ENCODE results near the gene TREML4. TPM values are rescaled to one million over a fixed set of nuclear protein-coding genes. Genes with fewer than 3 reads are reported as not detected.

TREML4 gene
- total and polyA plus RNA-seq, 9 of the 15 experiments (the other 6 are each of a cell fraction or from before 2014, with no cell fraction given) = not detected

DNA sequence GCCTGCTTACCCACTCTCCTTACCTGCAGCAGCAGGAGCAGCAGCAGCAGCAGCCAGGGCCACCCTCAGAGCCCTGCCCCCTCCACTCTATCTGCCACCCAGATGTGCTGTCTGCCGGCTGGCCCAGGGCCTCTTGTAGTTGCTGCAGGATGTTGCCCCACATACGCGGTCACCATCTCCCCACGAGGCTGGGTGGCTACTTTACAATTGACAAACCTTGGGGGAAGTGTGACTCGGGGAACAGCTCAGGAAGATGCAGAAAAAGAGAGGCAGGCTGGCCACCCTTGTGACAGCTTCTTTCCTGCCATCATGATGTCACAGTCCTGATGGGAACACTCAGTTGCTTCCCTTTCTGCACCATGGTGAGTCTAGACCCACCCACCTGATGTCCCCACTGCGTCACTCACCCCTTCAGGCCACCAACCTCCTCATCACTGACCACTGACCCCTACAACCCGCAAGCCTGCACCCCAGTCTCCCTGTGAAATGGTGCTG is 43.8 kb downstream of the TREML4 start:
- in situ Hi-C loops (cut with MboI) (no loop called here), intact Hi-C loops (cut with micrococcal nuclease) (no loop called here)
- BruUV-seq (replicated peaks) = no TSS peak
- Histone ChIP-seq H3K4me1 (replicated peaks in 1 of 2; ENCODE audit: control insufficient read depth in 2 of 2, insufficient read depth in 2 of 2, low read length in 2 of 2) (no peaks in the 10 kb centered on the region), H3K79me2 (ENCODE audit: control insufficient read depth, insufficient read depth, low read length) (no peaks in the 10 kb centered on the region), H3K4me3 (no peak overlapping the region), H3K27ac (ENCODE audit: extremely low read depth, low read depth, low read length) (no peak overlapping the region), H4K20me1 (replicated peaks; ENCODE audit: control insufficient read depth, insufficient read depth, low read length) (no peaks in the 10 kb centered on the region; the same call in 1 of the 2 replicates), H3K4me2 (ENCODE audit: insufficient read depth, low read length) (no peak overlapping the region), H2AFZ (ENCODE audit: low read depth, low read length) (no peak overlapping the region), H3K36me3 (ENCODE audit: control insufficient read depth, insufficient read depth, low read length) (no peaks in the 10 kb centered on the region), H3K9me1 (ENCODE audit: control insufficient read depth, insufficient read depth, low read length) (no peaks in the 10 kb centered on the region), H3K9ac (ENCODE audit: insufficient read depth in 1 of 2, low read depth in 2 of 2, low read length in 2 of 2) (no peak overlapping the region), H3K9me3 (replicated peaks; ENCODE audit: control insufficient read depth, insufficient read depth, low read depth, low read length) (no peaks in the 10 kb centered on the region), H3K27me3 (ENCODE audit: control insufficient read depth in 2 of 2, insufficient read depth in 2 of 2, low read length in 2 of 2) (peaks cover 28 to 55% of the 10 kb centered on the region in 2 experiments; a peak in 4 of 5 replicates)
- no peak for FAIRE-seq
- DNase-seq (ENCODE audit: extremely low read depth in 1 of 4, low spot score in 3 of 4) = no peak
- ATAC-seq = no peak
- CTCF ChIA-PET (ENCODE audit: low intra/inter-chr PET ratio) = no interaction called here
- POLR2A ChIA-PET = no interaction called here
- WGBS (ENCODE audit: insufficient coverage, low coverage, missing lambda C conversion rate) = 0% methylated on average over 7 of the region's 7 CpGs
- TF ChIP-seq, protein P1, sequence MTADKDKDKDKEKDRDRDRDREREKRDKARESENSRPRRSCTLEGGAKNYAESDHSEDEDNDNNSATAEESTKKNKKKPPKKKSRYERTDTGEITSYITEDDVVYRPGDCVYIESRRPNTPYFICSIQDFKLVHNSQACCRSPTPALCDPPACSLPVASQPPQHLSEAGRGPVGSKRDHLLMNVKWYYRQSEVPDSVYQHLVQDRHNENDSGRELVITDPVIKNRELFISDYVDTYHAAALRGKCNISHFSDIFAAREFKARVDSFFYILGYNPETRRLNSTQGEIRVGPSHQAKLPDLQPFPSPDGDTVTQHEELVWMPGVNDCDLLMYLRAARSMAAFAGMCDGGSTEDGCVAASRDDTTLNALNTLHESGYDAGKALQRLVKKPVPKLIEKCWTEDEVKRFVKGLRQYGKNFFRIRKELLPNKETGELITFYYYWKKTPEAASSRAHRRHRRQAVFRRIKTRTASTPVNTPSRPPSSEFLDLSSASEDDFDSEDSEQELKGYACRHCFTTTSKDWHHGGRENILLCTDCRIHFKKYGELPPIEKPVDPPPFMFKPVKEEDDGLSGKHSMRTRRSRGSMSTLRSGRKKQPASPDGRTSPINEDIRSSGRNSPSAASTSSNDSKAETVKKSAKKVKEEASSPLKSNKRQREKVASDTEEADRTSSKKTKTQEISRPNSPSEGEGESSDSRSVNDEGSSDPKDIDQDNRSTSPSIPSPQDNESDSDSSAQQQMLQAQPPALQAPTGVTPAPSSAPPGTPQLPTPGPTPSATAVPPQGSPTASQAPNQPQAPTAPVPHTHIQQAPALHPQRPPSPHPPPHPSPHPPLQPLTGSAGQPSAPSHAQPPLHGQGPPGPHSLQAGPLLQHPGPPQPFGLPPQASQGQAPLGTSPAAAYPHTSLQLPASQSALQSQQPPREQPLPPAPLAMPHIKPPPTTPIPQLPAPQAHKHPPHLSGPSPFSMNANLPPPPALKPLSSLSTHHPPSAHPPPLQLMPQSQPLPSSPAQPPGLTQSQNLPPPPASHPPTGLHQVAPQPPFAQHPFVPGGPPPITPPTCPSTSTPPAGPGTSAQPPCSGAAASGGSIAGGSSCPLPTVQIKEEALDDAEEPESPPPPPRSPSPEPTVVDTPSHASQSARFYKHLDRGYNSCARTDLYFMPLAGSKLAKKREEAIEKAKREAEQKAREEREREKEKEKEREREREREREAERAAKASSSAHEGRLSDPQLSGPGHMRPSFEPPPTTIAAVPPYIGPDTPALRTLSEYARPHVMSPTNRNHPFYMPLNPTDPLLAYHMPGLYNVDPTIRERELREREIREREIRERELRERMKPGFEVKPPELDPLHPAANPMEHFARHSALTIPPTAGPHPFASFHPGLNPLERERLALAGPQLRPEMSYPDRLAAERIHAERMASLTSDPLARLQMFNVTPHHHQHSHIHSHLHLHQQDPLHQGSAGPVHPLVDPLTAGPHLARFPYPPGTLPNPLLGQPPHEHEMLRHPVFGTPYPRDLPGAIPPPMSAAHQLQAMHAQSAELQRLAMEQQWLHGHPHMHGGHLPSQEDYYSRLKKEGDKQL (CRISPR knock-in tag; IDR thresholded peaks at IDR 0.05; ENCODE audit: borderline replicate concordance) = no peak
- TF ChIP-seq, protein P2, sequence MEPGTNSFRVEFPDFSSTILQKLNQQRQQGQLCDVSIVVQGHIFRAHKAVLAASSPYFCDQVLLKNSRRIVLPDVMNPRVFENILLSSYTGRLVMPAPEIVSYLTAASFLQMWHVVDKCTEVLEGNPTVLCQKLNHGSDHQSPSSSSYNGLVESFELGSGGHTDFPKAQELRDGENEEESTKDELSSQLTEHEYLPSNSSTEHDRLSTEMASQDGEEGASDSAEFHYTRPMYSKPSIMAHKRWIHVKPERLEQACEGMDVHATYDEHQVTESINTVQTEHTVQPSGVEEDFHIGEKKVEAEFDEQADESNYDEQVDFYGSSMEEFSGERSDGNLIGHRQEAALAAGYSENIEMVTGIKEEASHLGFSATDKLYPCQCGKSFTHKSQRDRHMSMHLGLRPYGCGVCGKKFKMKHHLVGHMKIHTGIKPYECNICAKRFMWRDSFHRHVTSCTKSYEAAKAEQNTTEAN (CRISPR knock-in tag; IDR thresholded peaks at IDR 0.05) = no peak
